Activated naive CD4-positive, alpha-beta T cell treated with anti-CD3 and anti-CD28 coated beads, Interleukin-2, amount 10 ng/mL, durations not matched to agents 7 days and 5 days (primary cell): ENCODE measurements around the gene CLCC1.
"Not testable (repeated sequence)": the region's sequence is repeated elsewhere in the genome, so short reads cannot be mapped to it uniquely, and the experiment has no call there.

ENCODE experiments used
- CTCF ChIA-PET: fragments of 350-600 bp; sonication (Branson Sonifier 250); formaldehyde crosslinking; loops from one replicate; lab custom pipeline; 2021; ENCODE audit warnings: antibody characterized with exemption; lab: Charles Lee
- DNase-seq: peaks from one replicate; pipeline ENCODE4 v3.0.0-alpha.2; 2020
- H3K27ac Mint-ChIP-seq: one replicate; pipeline ENCODE4 v1.8.0; 2021; ENCODE audit warnings: mild to moderate bottlenecking, moderate library complexity, mixed read lengths
- H3K27me3 Mint-ChIP-seq: one replicate; pipeline ENCODE4 v1.8.0; 2021; ENCODE audit warnings: mild to moderate bottlenecking, mixed read lengths
- H3K36me3 Mint-ChIP-seq: one replicate; pipeline ENCODE4 v1.8.0; 2021; ENCODE audit warnings: mixed read lengths
- H3K4me1 Mint-ChIP-seq: one replicate; pipeline ENCODE4 v1.8.0; 2021; ENCODE audit warnings: mixed read lengths
- H3K4me3 Mint-ChIP-seq: one replicate; pipeline ENCODE4 v1.8.0; 2021; ENCODE audit warnings: mild to moderate bottlenecking, moderate library complexity, mixed read lengths
- H3K9me3 Mint-ChIP-seq: one replicate; pipeline ENCODE4 v1.8.0; 2021; ENCODE audit warnings: mixed read lengths

CLCC1 gene

DNA sequence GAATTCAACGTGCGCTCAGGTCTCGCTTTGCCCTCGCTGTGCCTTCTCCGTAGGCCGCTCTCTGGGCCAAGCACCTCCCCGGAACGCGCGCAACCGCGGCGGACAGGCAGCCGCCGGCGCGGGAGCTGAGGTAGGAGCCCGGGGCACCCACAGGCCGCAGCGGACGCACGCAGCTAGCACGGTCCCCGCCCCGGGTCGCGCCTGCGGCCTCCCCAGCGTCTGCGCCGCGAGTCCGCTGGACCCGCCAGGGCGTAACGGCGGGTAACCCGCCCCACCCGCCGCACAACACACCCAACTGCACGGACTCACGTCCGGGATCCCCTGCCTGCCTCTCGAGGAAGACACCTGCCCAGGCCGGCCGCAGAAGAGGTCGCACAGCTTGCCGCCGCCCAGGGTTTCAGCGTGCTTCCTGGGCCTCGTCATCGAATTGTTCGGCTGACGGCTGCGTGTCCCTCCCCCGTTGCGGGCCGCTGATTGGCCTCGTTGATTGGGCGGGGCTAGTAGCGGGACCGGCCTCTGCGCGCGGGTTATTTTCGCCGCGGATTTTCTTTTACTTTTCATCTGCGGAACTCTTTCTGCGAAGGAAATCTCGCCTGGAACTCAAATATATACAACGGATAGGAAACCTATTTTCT is at the start of gene CLCC1:
CLCC1 (minus strand) TSS at position 433 of the 635 bp plus-strand sequence. CDS start 13,047 bp downstream, outside the sequence.
- Mint-ChIP-seq H3K27ac (peak within 1 kb of the TSS; percentile 94), H3K36me3 (peaks cover 21% of the 10 kb centered on the region), H3K4me3 (peak within 1 kb of the TSS; percentile 83), H3K27me3 (peaks cover 24% of the 10 kb centered on the region), H3K9me3 (no peaks in the 10 kb centered on the region), H3K4me1 (peaks cover 35% of the 10 kb centered on the region)
- DNase-seq = peak; percentile 97
- CTCF ChIA-PET = no interaction called here

- H3K27ac Mint-ChIP-seq = no peak overlapping the region
- H3K27me3 Mint-ChIP-seq = no peaks in the 10 kb centered on the region
- no peak for DNase-seq
- CTCF ChIA-PET = no interaction called here
- H3K4me1 Mint-ChIP-seq = no peaks in the 10 kb centered on the region
- no peak overlapping the region for H3K4me3 Mint-ChIP-seq
- H3K36me3 Mint-ChIP-seq = peaks cover 10% of the 10 kb centered on the region
- H3K9me3 Mint-ChIP-seq = no peaks in the 10 kb centered on the region
Observed at GRCh38 chr1:109011335-109011734, 48.1 kb upstream of the CLCC1 start.

DNA sequence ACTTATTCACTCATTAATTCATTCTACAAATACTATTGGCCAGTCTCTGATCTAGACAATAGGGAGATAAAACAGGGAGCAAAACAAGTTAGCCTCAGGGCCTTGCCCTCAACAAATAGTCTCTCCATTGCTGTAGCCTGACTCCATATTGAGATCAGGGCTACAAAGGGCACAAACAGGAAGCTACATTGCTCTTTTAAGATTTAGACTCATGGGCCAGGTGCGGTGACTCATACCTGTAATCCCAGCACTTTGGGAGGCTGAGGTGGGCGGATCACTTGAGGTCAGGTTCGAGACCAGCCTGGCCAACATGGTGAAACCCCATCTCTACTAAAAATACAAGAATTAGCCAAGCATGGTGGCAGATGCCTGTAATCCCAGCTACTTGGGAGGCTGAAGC is 33.3 kb upstream of the CLCC1 start:
- H3K27me3 Mint-ChIP-seq, DNase-seq, H3K4me3 Mint-ChIP-seq, H3K27ac Mint-ChIP-seq, H3K4me1 Mint-ChIP-seq, CTCF ChIA-PET, H3K9me3 Mint-ChIP-seq: not testable (repeated sequence)
- peaks cover 37% of the 10 kb centered on the region for H3K36me3 Mint-ChIP-seq

DNA sequence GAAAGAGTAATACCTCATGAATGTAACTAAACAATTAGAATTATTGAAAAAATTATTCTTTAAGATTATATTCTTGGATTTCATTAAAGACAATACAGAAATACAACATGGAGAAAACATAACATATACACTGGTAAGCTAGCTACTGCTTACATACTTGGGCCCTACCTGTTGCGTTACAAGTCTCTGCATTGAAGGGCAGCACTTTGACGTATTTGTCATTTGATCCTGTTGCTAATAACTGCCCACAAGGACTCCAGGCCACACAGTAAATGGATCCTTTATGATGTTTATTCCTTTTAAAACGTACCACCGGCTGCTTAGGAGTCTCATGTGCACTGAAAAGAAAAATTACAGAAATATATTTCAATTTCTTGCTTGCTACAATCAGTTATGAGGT is 19.8 kb upstream of the CLCC1 start:
- Mint-ChIP-seq H3K4me1 (no peaks in the 10 kb centered on the region), H3K27ac (no peak overlapping the region), H3K27me3 (no peaks in the 10 kb centered on the region), H3K4me3 (no peak overlapping the region), H3K36me3 (peaks cover 11% of the 10 kb centered on the region), H3K9me3 (no peaks in the 10 kb centered on the region)
- CTCF ChIA-PET = interaction anchor here (0.7 kb wide), 1 partner anchor 100 kb away, joined by 4 read pairs; no protein-coding TSS in a partner anchor
- DNase-seq = no peak

DNA sequence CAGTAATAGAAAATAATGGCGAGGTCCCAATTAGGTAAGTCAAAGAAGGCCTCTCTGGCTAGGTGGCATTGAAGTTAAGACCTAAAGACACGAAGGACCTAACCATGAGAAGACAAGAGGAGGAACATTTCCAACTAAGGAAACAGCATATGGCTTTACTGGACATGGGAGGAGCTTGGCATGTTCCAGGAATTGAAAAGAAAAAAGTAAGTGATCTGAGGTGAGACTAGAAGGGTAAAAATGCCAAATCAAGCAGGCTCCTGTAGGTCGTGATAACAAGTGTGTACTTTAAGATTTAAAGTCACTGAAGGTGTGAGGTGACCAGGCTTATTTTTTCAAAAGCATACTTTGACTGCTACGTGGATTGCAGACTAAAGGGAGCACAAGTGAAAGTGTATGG is 13.4 kb upstream of the CLCC1 start:
- Mint-ChIP-seq H3K27ac (no peak overlapping the region), H3K36me3 (peaks cover 22% of the 10 kb centered on the region), H3K4me3 (no peak overlapping the region), H3K27me3 (no peaks in the 10 kb centered on the region), H3K9me3 (no peaks in the 10 kb centered on the region), H3K4me1 (peaks cover 5% of the 10 kb centered on the region)
- CTCF ChIA-PET = interaction anchor here (1.2 kb wide), 1 partner anchor 80 kb away, joined by 3 read pairs; no protein-coding TSS in a partner anchor
- DNase-seq = no peak

GRCh38 chr1:108972951-108973350 is 9.7 kb upstream of the CLCC1 start:
- H3K4me3 Mint-ChIP-seq = no peak overlapping the region
- CTCF ChIA-PET = no interaction called here
- H3K4me1 Mint-ChIP-seq = peaks cover 5% of the 10 kb centered on the region
- H3K27me3 Mint-ChIP-seq = no peaks in the 10 kb centered on the region
- H3K36me3 Mint-ChIP-seq = peaks cover 29% of the 10 kb centered on the region
- H3K27ac Mint-ChIP-seq = no peak overlapping the region
- DNase-seq = no peak
- H3K9me3 Mint-ChIP-seq = no peaks in the 10 kb centered on the region

GRCh38 chr1:108969346-108969745 is 6.1 kb upstream of the CLCC1 start:
- H3K4me3 Mint-ChIP-seq = no peak overlapping the region
- no peak for DNase-seq
- peaks cover 18% of the 10 kb centered on the region for H3K36me3 Mint-ChIP-seq
- peaks cover 4% of the 10 kb centered on the region for H3K27me3 Mint-ChIP-seq
- H3K27ac Mint-ChIP-seq = no peak overlapping the region
- CTCF ChIA-PET = interaction anchor here (0.8 kb wide), 1 partner anchor 38 kb away, joined by 7 read pairs; no protein-coding TSS in a partner anchor
- peaks cover under 1% of the 10 kb centered on the region for H3K4me1 Mint-ChIP-seq
- no peaks in the 10 kb centered on the region for H3K9me3 Mint-ChIP-seq

- no peaks in the 10 kb centered on the region for H3K9me3 Mint-ChIP-seq
- H3K27ac Mint-ChIP-seq = peak overlapping the region; percentile 94
- peaks cover 29% of the 10 kb centered on the region for H3K27me3 Mint-ChIP-seq
- peaks cover 40% of the 10 kb centered on the region for H3K4me1 Mint-ChIP-seq
- H3K4me3 Mint-ChIP-seq = peak overlapping the region; percentile 83
- CTCF ChIA-PET = no interaction called here
- peaks cover 25% of the 10 kb centered on the region for H3K36me3 Mint-ChIP-seq
- peak; percentile 65 for DNase-seq
Observed at GRCh38 chr1:108962681-108963051, 618 bp downstream of the CLCC1 start.

GRCh38 chr1:108961752-108962486 is 1.4 kb downstream of the CLCC1 start:
- Mint-ChIP-seq H3K4me3 (peak overlapping the region; percentile 83), H3K27me3 (peaks cover 35% of the 10 kb centered on the region), H3K9me3 (no peaks in the 10 kb centered on the region), H3K36me3 (peaks cover 28% of the 10 kb centered on the region), H3K4me1 (peaks cover 47% of the 10 kb centered on the region), H3K27ac (peak overlapping the region; percentile 94)
- CTCF ChIA-PET = no interaction called here
- DNase-seq = no peak

GRCh38 chr1:108961198-108961597 is 2.1 kb downstream of the CLCC1 start:
- H3K4me1 Mint-ChIP-seq = peaks cover 55% of the 10 kb centered on the region
- H3K36me3 Mint-ChIP-seq = peaks cover 29% of the 10 kb centered on the region
- peaks cover under 1% of the 10 kb centered on the region for H3K9me3 Mint-ChIP-seq
- H3K27me3 Mint-ChIP-seq = peaks cover 31% of the 10 kb centered on the region
- no peak overlapping the region for H3K27ac Mint-ChIP-seq
- H3K4me3 Mint-ChIP-seq = no peak overlapping the region
- CTCF ChIA-PET = no interaction called here
- no peak for DNase-seq

- Mint-ChIP-seq H3K4me1 (peaks cover 59% of the 10 kb centered on the region), H3K27me3 (peaks cover 31% of the 10 kb centered on the region), H3K4me3 (no peak overlapping the region), H3K9me3 (peaks cover 5% of the 10 kb centered on the region), H3K36me3 (peaks cover 34% of the 10 kb centered on the region), H3K27ac (no peak overlapping the region)
- DNase-seq = no peak
- CTCF ChIA-PET = no interaction called here
Observed at GRCh38 chr1:108960719-108961118, 2.6 kb downstream of the CLCC1 start.

GRCh38 chr1:108957888-108958287 is 5.4 kb downstream of the CLCC1 start:
- peaks cover 55% of the 10 kb centered on the region for H3K36me3 Mint-ChIP-seq
- H3K27ac Mint-ChIP-seq = no peak overlapping the region
- H3K9me3 Mint-ChIP-seq = peaks cover 11% of the 10 kb centered on the region
- peaks cover 52% of the 10 kb centered on the region for H3K4me1 Mint-ChIP-seq
- no peak for DNase-seq
- H3K4me3 Mint-ChIP-seq = no peak overlapping the region
- peaks cover 34% of the 10 kb centered on the region for H3K27me3 Mint-ChIP-seq
- CTCF ChIA-PET = no interaction called here

DNA sequence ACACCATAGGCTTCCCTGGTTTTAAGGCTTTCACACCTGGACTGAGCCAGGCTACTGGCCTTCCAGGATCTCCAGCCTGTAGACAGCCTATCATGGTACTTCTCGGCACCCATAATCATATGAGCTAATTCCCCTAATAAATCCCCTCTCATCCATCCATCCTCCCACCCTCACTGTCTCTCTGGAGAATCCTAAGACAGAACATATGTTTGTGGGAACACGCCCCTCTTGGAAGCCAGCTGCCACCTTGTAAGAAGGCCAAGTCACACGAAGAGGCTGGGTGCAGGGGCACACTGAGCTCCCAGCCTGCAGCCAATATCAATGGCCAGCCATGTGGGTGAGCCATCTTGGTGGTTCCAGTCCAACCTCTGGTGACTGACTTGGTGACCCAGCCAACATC is 7.4 kb downstream of the CLCC1 start:
- Mint-ChIP-seq H3K4me3 (no peak overlapping the region), H3K4me1 (peaks cover 40% of the 10 kb centered on the region), H3K36me3 (peaks cover 48% of the 10 kb centered on the region), H3K27ac (peak overlapping the region; percentile 89), H3K27me3 (peaks cover 29% of the 10 kb centered on the region), H3K9me3 (peaks cover 11% of the 10 kb centered on the region)
- DNase-seq = no peak
- CTCF ChIA-PET = no interaction called here

DNA sequence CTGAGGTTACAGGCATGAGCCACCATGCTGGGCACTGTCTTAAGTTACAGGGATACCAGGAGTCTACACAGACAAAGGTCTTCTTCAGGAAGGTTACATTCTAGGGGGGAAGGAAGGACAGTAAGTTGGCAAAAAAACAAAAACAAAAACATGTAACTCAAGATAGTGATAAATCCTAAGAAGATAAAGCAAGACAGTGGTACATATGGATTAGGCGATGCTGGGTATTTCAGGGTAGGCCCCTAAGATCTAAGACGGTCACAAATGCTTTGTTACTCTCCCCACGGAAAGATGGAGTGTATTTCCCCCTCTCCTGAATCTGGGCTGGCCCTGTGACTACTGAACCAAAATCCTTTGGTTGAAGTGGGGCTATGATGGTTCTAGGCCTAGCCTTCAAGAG is 8.2 kb downstream of the CLCC1 start:
- H3K9me3 Mint-ChIP-seq = peaks cover 11% of the 10 kb centered on the region
- H3K4me1 Mint-ChIP-seq = peaks cover 35% of the 10 kb centered on the region
- no peak for DNase-seq
- no peak overlapping the region for H3K4me3 Mint-ChIP-seq
- peaks cover 43% of the 10 kb centered on the region for H3K36me3 Mint-ChIP-seq
- H3K27ac Mint-ChIP-seq = no peak overlapping the region
- CTCF ChIA-PET = no interaction called here
- peaks cover 22% of the 10 kb centered on the region for H3K27me3 Mint-ChIP-seq

DNA sequence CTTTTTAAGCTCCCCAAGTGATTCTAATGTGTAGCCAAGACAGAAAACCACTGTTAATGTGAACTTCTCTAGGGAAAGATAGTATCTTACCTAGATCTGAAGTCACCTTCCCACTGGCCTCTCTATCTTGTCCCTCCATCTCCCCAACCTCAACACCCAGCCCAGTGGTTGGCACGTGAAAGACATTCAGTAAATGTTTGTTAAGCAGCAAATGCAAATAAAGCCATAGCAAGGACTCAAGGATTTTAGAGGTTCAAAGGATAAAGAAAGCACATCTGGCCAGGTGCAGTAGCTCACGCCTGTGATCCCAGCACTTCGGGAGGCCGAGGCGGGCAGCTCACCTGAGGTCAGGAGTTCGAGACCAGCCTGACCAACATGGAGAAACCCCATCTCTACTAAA is 9.8 kb downstream of the CLCC1 start:
- peaks cover 11% of the 10 kb centered on the region for H3K9me3 Mint-ChIP-seq
- no peak for DNase-seq
- peaks cover 16% of the 10 kb centered on the region for H3K27me3 Mint-ChIP-seq
- no peak overlapping the region for H3K4me3 Mint-ChIP-seq
- peaks cover 36% of the 10 kb centered on the region for H3K36me3 Mint-ChIP-seq
- CTCF ChIA-PET = no interaction called here
- H3K27ac Mint-ChIP-seq = no peak overlapping the region
- H3K4me1 Mint-ChIP-seq = peaks cover 30% of the 10 kb centered on the region
